ENCODE measurements around the gene SLC22A17. TPM values are rescaled to one million over a fixed set of nuclear protein-coding genes. Genes with fewer than 3 reads are reported as not detected.
A peak's percentile ranks its signal among the peaks of the same experiment; 100 is the strongest.

Gene SLC22A17
- total RNA-seq, 1 donor from 2014 or later = 5.0 TPM

DNA sequence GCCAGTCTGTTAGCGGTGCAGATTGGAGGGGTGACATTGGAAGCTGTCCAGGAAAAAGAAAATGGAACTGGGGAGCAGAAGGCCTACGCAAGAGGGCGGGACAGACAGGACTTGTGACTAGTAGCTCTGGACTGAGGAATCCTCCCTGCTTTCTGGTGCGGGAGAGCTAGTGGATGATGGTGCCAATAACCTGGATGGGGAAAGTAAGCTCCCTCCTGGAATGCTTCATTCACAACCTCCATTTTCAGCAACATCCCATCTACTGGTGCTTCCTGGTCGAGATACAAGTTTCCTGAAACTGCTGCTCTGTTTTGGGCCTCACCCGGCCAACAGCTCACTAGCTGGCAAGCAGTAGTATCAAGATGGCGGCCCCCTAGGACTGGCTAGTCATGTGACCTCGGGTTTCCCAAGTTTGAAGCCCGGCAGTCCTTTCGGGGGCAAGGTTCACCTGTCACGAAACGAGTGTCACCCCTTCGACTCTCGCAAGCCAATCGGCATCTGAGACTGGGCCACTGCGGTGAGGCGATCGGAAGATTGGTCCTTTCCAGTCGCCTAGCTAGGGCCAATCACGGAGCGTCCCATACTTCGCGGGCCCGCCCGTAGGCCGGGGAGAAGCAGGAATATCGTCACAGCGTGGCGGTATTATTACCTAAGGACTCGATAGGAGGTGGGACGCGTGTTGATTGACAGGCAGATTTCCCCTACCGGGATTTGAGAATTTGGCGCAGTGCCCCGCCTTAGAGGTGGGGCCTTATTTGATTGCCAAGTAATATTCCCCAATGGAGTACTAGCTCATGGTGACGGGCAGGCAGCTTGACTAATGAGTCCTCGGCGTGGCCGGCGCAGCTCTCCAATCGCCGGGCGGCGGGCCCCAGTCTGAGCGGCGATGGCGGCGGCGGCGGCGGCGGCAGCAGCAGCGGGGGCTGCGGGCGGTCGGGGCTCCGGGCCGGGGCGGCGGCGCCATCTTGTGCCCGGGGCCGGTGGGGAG lies 31.8 kb downstream of the SLC22A17 start, which contains the start of gene PABPN1:
PABPN1 (plus strand) TSS at position 874 of the 988 bp plus-strand sequence; CDS start at position 887, 13 bp downstream.
- H3K27ac Mint-ChIP-seq = peak within 1 kb of the TSS; percentile 97

DNA sequence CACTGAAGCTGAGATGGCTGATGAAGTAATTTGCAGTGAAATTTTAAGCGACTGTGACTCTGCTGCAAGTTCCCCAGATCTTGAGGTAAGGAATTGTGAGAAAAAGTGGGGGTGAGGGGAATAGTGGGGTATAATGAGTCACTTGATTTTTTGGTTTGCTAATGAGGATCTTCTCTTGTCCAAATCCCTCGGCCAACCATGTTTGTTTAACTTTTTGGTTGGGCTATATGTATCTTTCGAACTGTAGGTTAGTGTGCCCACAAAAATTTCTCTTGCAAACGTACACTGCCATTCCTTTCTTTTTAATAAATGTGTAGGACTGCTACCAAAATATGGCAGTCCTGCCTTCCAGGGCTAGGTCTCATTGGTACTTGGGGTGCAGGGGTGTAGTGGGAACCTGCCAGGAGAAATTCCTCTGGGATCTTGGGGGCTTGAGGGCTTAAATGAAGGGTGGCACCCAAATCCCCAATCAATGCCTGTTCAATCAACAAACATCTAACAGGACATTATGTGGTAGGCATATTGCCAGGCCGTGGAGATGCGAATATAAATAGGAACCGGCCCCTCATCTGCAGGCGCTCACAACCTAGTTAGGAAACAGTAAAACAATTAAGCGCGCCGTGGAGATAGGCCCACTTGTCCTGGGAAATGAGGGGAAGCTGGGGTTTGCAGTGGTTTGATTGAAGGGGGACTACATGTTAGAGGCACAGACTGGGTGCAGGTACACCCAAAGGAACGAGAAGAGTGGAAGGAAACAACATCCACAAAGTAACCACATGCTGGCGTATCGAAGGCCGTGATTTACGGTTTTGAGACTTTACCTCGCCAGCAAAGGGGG lies 32.7 kb downstream of the SLC22A17 start:
- H3K27me3 Mint-ChIP-seq (ENCODE audit: insufficient read depth) = no peaks in the 10 kb centered on the region
- H3K4me3 Mint-ChIP-seq = peak overlapping the region; percentile 87
- peak overlapping the region; percentile 97 for H3K27ac Mint-ChIP-seq
- intact Hi-C loops (cut with micrococcal nuclease) = loop anchor here (10.0 kb wide), 4 partner anchors 555 to 1115 kb away; partner anchors contain the start of genes DCAF11, EMC9, NRL and OXA1L
- peaks cover 33% of the 10 kb centered on the region for H3K36me3 Mint-ChIP-seq (ENCODE audit: low read depth)
- H3K4me1 Mint-ChIP-seq (ENCODE audit: low read depth) = peaks cover 30% of the 10 kb centered on the region
- H3K9me3 Mint-ChIP-seq = peaks cover 5% of the 10 kb centered on the region
- DNase-seq (ENCODE audit: low spot score) = no peak

More for the DNA sequence above, 31.8 kb downstream of the SLC22A17 start, which contains the start of gene PABPN1:
- Mint-ChIP-seq H3K27me3 (ENCODE audit: insufficient read depth) (no peaks in the 10 kb centered on the region), H3K4me1 (ENCODE audit: low read depth) (peaks cover 30% of the 10 kb centered on the region), H3K4me3 (peak within 1 kb of the TSS; percentile 97), H3K36me3 (ENCODE audit: low read depth) (peaks cover 38% of the 10 kb centered on the region), H3K9me3 (peaks cover 5% of the 10 kb centered on the region)
- intact Hi-C loops (cut with micrococcal nuclease) = loop anchor here (1.0 to 10.0 kb wide), 12 partner anchors 20 to 1114 kb away; partner anchors contain the start of genes ACIN1, C14orf119, DCAF11 and EMC9
- DNase-seq (ENCODE audit: low spot score) = peak; percentile 98

DNA sequence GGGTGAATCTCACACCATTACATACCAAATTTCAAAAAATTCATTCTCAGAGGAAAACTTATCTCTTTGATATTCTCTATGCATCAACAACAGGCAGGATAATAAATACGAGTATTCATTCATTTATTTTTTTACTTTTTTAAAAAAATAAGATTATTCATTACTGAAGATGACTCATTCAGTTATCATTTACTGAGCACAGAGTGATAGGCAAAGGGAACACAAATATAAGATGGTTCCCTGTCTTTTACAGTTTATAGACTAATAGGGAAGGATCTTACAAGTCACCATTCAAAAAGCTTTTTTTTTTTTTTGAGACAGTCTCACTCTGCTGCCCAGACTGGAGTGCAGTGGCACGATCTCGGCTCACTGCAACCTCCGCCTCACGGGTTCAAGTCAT lies 36.4 kb downstream of the SLC22A17 start:
- Mint-ChIP-seq H3K27ac (no peak overlapping the region), H3K36me3 (ENCODE audit: low read depth) (peaks cover 7% of the 10 kb centered on the region), H3K4me3 (no peak overlapping the region), H3K4me1 (ENCODE audit: low read depth) (peaks cover 16% of the 10 kb centered on the region), H3K9me3 (peaks cover 5% of the 10 kb centered on the region), H3K27me3 (ENCODE audit: insufficient read depth) (peaks cover 4% of the 10 kb centered on the region)
- intact Hi-C loops (cut with micrococcal nuclease) = no loop called here
- no peak for DNase-seq (ENCODE audit: low spot score)

DNA sequence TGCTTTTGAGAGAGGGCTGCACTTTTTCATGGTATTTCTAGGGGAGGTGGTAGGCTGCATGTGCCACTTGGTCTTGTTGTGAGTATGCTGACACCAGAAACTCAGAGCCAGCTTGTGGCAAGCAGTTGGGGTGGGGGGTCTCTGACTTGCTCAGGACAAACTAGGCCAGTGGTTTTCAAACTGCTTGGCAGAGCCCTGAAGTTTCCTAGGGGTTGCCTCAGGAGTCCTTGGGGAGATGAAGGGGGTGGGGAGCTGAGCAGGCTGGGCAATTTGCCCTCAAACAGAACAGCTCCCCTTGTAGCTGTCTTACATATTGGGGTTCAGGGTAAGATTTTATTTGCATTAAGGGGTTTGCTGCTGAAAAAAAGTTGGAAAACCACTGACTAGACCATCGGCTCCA lies 42.1 kb downstream of the SLC22A17 start:
- DNase-seq (ENCODE audit: low spot score) = no peak
- Mint-ChIP-seq H3K4me3 (no peak overlapping the region), H3K4me1 (ENCODE audit: low read depth) (peaks cover 14% of the 10 kb centered on the region), H3K27ac (no peak overlapping the region), H3K9me3 (no peaks in the 10 kb centered on the region), H3K27me3 (ENCODE audit: insufficient read depth) (peaks cover 7% of the 10 kb centered on the region), H3K36me3 (ENCODE audit: low read depth) (peaks cover 3% of the 10 kb centered on the region)
- intact Hi-C loops (cut with micrococcal nuclease) = no loop called here

DNA sequence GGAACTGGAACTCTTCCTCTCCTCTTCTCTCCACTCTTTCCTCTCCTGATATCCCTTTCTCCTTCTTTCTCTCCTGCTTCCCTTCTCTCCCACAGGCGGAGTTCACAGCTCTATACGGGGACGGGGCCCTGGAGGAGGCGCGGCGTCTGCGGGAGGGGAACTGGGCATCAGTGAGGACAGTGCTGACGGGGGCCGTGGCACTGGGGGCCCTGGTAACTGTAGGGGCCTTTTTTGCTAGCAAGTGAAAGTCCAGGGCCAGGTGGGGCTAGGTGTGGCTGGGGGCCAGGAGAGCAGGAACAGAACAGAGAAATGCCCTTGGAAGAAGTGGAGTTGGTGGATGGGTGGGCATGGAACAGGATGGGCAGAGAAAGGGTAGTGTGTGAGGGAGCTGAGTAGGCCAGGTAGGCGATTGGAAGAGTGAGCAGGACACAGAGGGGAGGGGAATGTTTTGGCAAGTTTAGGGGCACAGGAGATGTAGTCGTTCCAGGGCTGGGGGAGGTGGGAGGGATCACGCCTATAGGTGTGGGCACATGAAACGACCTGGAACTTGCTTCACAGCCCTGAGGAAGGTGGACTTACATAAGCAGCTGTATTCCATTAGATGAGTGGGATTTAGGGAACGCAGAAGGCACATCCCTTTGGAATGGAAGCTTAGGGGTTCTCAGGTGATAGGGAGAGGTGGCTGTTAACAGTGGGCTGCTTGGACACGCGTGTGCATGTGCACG lies 43.8 kb downstream of the SLC22A17 start:
- peaks cover 3% of the 10 kb centered on the region for H3K36me3 Mint-ChIP-seq (ENCODE audit: low read depth)
- no peak overlapping the region for H3K4me3 Mint-ChIP-seq
- H3K27me3 Mint-ChIP-seq (ENCODE audit: insufficient read depth) = peaks cover 7% of the 10 kb centered on the region
- peaks cover 17% of the 10 kb centered on the region for H3K4me1 Mint-ChIP-seq (ENCODE audit: low read depth)
- no peaks in the 10 kb centered on the region for H3K9me3 Mint-ChIP-seq
- DNase-seq (ENCODE audit: low spot score) = no peak
- H3K27ac Mint-ChIP-seq = no peak overlapping the region
- intact Hi-C loops (cut with micrococcal nuclease) = no loop called here

DNA sequence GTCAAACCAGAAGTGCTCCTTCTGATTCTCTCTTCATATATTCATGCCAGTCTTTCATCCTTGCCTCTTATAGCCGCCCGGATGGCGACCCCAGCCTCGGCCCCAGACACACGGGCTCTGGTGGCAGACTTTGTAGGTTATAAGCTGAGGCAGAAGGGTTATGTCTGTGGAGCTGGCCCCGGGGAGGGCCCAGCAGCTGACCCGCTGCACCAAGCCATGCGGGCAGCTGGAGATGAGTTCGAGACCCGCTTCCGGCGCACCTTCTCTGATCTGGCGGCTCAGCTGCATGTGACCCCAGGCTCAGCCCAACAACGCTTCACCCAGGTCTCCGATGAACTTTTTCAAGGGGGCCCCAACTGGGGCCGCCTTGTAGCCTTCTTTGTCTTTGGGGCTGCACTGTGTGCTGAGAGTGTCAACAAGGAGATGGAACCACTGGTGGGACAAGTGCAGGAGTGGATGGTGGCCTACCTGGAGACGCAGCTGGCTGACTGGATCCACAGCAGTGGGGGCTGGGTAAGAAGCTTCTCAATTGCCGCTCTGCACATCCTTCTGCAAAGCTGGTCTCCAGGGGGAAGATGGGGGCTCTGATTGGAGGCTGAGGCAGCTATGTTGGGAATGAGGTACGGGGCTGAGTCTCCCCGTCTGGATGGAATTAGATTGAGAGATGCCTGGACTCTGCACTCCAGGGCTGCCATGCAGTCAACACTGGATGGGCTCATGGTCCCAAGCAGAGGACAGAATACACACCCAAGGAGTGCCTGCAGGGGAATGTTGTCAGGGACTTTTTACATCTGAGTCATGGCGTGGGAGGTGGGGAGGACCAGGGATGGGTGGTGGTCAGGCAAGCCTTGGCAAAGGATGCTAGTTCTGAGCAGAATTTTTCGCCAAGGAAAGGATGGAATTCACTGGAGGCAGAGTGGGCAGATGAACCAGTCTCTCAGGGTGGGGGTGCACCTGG lies 44.7 kb downstream of the SLC22A17 start:
- intact Hi-C loops (cut with micrococcal nuclease) = no loop called here
- H3K4me1 Mint-ChIP-seq (ENCODE audit: low read depth) = peaks cover 26% of the 10 kb centered on the region
- H3K36me3 Mint-ChIP-seq (ENCODE audit: low read depth) = peaks cover 3% of the 10 kb centered on the region
- H3K9me3 Mint-ChIP-seq = no peaks in the 10 kb centered on the region
- H3K4me3 Mint-ChIP-seq = peak overlapping the region; percentile 79
- DNase-seq (ENCODE audit: low spot score) = no peak
- H3K27me3 Mint-ChIP-seq (ENCODE audit: insufficient read depth) = peaks cover 7% of the 10 kb centered on the region
- H3K27ac Mint-ChIP-seq = no peak overlapping the region

DNA sequence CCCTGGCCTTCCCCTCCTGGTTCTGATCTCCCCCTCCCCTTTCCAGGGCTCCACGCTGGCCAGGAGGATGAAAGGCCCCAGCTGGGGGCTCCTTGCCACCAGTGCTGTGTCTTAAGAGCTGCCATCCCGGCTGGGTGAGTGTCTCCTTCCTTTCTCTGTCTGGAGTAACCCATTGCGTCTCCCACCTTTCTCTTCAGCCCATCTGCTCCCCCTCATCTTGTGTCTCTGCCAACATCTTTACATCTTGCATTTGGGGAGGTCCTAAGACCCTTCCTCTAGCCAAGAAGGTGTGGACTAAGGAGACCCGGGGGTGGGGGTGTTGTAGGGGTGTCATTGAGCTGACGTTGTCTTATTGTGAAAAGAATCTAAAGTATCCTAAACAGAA lies 45.5 kb downstream of the SLC22A17 start:
- Mint-ChIP-seq H3K27ac (peak overlapping the region; percentile 43), H3K36me3 (ENCODE audit: low read depth) (peaks cover 1% of the 10 kb centered on the region), H3K4me1 (ENCODE audit: low read depth) (peaks cover 26% of the 10 kb centered on the region), H3K27me3 (ENCODE audit: insufficient read depth) (peaks cover 2% of the 10 kb centered on the region), H3K4me3 (peak overlapping the region; percentile 79), H3K9me3 (no peaks in the 10 kb centered on the region)
- intact Hi-C loops (cut with micrococcal nuclease) = no loop called here
- DNase-seq (ENCODE audit: low spot score) = no peak

DNA sequence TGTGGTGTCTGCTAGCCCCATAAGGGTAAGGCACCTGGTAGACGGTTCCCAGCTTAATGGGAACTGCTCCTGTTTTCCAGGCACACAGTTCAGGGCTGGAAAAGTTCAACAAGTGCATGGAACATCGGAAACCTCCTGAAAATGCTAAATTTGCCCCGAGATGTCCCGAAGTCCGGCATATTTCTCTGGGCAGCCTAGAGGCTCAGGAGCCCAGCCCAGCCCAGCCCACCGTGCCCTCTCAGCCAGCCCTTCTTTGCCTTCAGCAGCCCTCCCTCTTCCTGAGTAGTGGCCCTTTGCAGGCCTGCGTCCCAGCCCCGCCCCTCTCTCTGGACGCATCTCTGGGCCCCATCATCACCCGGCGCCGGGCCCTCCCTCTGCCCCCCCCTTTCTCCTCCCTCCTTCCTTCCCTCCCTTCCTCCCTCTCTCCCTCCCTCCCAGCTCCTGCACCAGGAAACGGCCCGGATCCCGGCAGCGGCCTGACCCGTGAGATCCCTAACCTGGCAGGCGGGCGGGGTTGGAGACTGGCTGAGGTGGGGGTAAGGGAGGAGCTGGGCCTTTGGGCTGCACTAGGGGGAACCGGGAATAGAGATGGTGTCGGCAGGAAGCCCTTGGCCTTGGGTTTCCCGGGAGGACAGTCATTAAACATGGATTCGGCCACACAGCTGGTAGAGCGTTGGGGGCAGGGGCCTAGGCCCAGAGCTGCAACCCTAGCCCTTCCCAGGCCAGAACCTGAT lies 46.1 kb downstream of the SLC22A17 start, which contains the start of gene BCL2L2:
BCL2L2 (plus strand) TSS at position 422 of the 734 bp plus-strand sequence. CDS start 935 bp downstream, outside the sequence.
- peaks cover 1% of the 10 kb centered on the region for H3K36me3 Mint-ChIP-seq (ENCODE audit: low read depth)
- intact Hi-C loops (cut with micrococcal nuclease) = no loop called here
- peaks cover 2% of the 10 kb centered on the region for H3K27me3 Mint-ChIP-seq (ENCODE audit: insufficient read depth)
- peaks cover 26% of the 10 kb centered on the region for H3K4me1 Mint-ChIP-seq (ENCODE audit: low read depth)
- no peak for DNase-seq (ENCODE audit: low spot score)
- H3K9me3 Mint-ChIP-seq = no peaks in the 10 kb centered on the region
- H3K4me3 Mint-ChIP-seq = peak within 1 kb of the TSS; percentile 79
- peak within 1 kb of the TSS; percentile 43 for H3K27ac Mint-ChIP-seq

DNA sequence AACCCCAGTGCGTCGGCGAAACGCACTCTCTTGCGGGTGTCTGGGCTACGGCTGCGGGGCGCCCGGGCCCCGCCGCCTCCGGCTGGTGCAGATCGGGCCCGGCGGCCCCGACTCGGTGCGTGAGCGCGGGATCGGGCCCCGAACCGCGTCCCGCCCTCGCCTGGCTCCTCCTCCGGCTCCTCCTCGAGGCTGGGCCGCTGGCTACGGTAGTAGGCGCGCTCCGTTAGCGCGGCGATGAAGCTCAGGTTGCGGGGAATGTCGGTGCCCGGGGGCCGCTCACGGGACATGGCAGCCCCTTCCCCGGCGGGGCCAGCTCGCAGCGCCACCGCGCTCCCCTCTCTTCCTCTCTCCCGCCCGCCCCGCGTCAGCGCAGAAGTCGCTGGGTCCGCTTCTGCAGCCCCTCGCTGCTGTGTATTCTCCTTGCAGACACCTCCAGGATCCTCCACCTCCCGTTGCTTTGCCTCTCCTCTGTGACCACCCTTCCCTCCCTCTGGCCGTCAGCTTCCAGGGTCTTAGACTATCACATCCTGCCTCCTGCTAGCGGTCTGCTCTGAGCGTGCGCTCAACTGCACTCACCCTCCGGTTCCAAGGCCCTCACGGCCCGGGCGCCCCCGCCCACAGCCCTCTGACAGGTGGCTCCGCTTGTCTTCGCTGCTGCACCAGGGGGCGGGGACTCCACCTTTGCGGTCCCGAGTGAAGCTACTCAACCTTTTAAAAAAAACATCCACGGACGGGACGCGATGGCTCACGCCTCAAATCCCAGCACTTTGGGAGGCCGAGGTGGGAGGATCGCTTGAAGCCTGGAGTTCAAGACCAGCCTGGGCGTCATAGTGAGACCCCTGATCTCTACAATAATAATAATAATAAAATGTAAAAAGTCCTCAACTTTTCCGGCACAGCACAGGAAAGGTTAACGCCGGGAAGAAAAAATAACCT lies 50.1 kb downstream of the SLC22A17 start, which contains the start of gene PPP1R3E:
PPP1R3E (minus strand) TSS at position 570 of the 936 bp plus-strand sequence; CDS start at position 287, 283 bp downstream.
- Mint-ChIP-seq H3K27ac (peak within 1 kb of the TSS; percentile 100), H3K4me3 (peak within 1 kb of the TSS; percentile 99), H3K9me3 (no peaks in the 10 kb centered on the region), H3K4me1 (ENCODE audit: low read depth) (peaks cover 35% of the 10 kb centered on the region), H3K27me3 (ENCODE audit: insufficient read depth) (no peaks in the 10 kb centered on the region), H3K36me3 (ENCODE audit: low read depth) (peaks cover 3% of the 10 kb centered on the region)
- intact Hi-C loops (cut with micrococcal nuclease) = loop anchor here (2.0 to 5.0 kb wide), 2 partner anchors 248 to 715 kb away; partner anchors contain the start of genes DAD1 and ZFHX2
- peak; percentile 78 for DNase-seq (ENCODE audit: low spot score)

DNA sequence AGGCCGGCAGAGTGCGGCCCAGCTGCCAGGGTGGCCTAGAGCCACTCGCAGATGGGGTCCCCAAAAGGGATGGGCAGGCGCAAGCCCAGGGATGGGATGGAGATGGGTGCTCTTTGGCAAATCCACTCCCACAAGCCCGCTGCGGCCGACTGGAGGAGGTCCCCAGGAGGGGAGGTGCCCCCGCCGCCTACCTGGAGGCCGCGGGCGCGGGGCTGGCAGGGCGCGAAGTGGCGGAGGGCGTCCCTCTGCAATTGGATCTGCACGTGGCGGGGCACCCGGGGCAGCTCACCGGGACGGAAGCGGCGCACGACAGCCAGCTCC lies 50.8 kb downstream of the SLC22A17 start:
- Mint-ChIP-seq H3K4me1 (ENCODE audit: low read depth) (peaks cover 29% of the 10 kb centered on the region), H3K27ac (peak overlapping the region; percentile 97), H3K9me3 (no peaks in the 10 kb centered on the region), H3K4me3 (peak overlapping the region; percentile 91), H3K27me3 (ENCODE audit: insufficient read depth) (no peaks in the 10 kb centered on the region), H3K36me3 (ENCODE audit: low read depth) (peaks cover 7% of the 10 kb centered on the region)
- DNase-seq (ENCODE audit: low spot score) = no peak
- intact Hi-C loops (cut with micrococcal nuclease) = loop anchor here (1.0 to 5.0 kb wide), 9 partner anchors 16 to 715 kb away; partner anchors contain the start of genes ACIN1, C14orf119, DAD1 and HOMEZ
